Measurements from ENCODE around the gene MAP7. TPM values are rescaled to one million over a fixed set of nuclear protein-coding genes. Genes with fewer than 3 reads are reported as not detected.

MAP7 gene
- total and polyA plus RNA-seq, 2 experiments from 2014 or later: 44.7 to 49.2 TPM

DNA sequence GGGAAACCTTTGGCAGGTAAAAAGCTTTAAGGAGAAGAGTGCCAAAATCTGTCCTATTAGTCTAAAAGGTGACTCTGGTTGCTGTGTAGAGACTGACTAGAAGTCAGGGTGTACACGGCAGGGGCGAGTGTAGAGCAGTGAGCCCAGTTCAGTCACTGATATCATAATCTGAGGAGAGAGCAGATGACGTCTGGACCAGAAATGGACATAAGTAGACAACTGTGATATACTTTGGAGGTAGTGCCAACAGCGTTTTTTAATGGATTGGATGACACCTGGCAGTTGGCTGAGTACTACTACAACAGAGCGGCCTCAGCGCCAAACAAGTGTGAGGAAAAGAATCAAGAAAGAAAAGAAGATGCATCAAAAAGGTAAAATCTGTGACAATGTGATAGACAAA, 76.0 kb downstream of the MAP7 start:
- H3K4me3 Mint-ChIP-seq: no peak overlapping the region
- no peaks in the 10 kb centered on the region for H3K36me3 ChIP-seq (ENCODE audit: insufficient read depth)
- peaks cover 51% of the 10 kb centered on the region for H3K4me1 Mint-ChIP-seq
- H3K36me3 Mint-ChIP-seq (ENCODE audit: low read depth): peaks cover 1% of the 10 kb centered on the region; the same call in 1 of the 3 replicates
- H3K9me2 ChIP-seq (ENCODE audit: insufficient read depth): no peaks in the 10 kb centered on the region
- ATAC-seq: no peak
- H3K79me2 ChIP-seq (replicated peaks; ENCODE audit: insufficient read depth): peaks cover 76% of the 10 kb centered on the region
- H3K4me3 ChIP-seq: no peak overlapping the region
- TF ChIP-seq STAT1 (IDR thresholded peaks at IDR 0.05; ENCODE audit: unreplicated experiment) (no peak), JUNB (IDR thresholded peaks at IDR 0.05; ENCODE audit: unreplicated experiment) (no peak), POLR2AphosphoS5 (IDR thresholded peaks at IDR 0.05; ENCODE audit: low read depth) (no peak), NANOG (IDR thresholded peaks at IDR 0.05; ENCODE audit: borderline replicate concordance) (no peak), EZH2phosphoT487 (IDR thresholded peaks at IDR 0.05; ENCODE audit: unreplicated experiment) (no peak), ZNF331 (CRISPR knock-in tag; IDR thresholded peaks at IDR 0.05; ENCODE audit: low read depth) (no peak), ZNF114 (CRISPR knock-in tag; IDR thresholded peaks at IDR 0.05) (no peak)
- no peak for DNase-seq (ENCODE audit: low spot score)
- no peak overlapping the region for H3K27ac ChIP-seq (ENCODE audit: low read depth)
- no peak overlapping the region for H2AFZ ChIP-seq
- peaks cover 51% of the 10 kb centered on the region for H3K4me1 ChIP-seq (ENCODE audit: insufficient read depth)
- H3K27me3 Mint-ChIP-seq (ENCODE audit: insufficient read depth, low read depth, poor library complexity): peaks cover 2% of the 10 kb centered on the region
- peaks cover 11% of the 10 kb centered on the region; the same call in 1 of the 2 replicates for H4K20me1 ChIP-seq (replicated peaks; ENCODE audit: insufficient read depth)
- H3F3A ChIP-seq (replicated peaks; ENCODE audit: low read depth): no peaks in the 10 kb centered on the region
- no peak overlapping the region; the same call in 1 of the 2 replicates for H3K27ac Mint-ChIP-seq
- H3K27me3 ChIP-seq (ENCODE audit: insufficient read depth): no peaks in the 10 kb centered on the region
- no peak overlapping the region for H3K4me2 ChIP-seq
- peaks cover 7% of the 10 kb centered on the region; the same call in 1 of the 3 replicates for H3K9me3 Mint-ChIP-seq

GRCh38 chr6:136471922-136472321, 78.3 kb downstream of the MAP7 start:
- Mint-ChIP-seq H3K36me3 (ENCODE audit: low read depth) (no peaks in the 10 kb centered on the region), H3K4me3 (no peak overlapping the region), H3K27me3 (ENCODE audit: insufficient read depth, low read depth, poor library complexity) (peaks cover 2% of the 10 kb centered on the region), H3K27ac (no peak overlapping the region), H3K9me3 (no peaks in the 10 kb centered on the region), H3K4me1 (peaks cover 61% of the 10 kb centered on the region)
- H3K4me2 ChIP-seq: peak overlapping the region; percentile 53; the same call in 1 of the 2 replicates
- ATAC-seq (no peak), DNase-seq (ENCODE audit: low spot score) (no peak)
- H3K36me3 ChIP-seq (ENCODE audit: insufficient read depth): no peaks in the 10 kb centered on the region
- H4K20me1 ChIP-seq (replicated peaks; ENCODE audit: insufficient read depth): peaks cover 11% of the 10 kb centered on the region; the same call in 1 of the 2 replicates
- no peak overlapping the region for H3K4me3 ChIP-seq
- H3K4me1 ChIP-seq (ENCODE audit: insufficient read depth): peaks cover 59% of the 10 kb centered on the region
- TF ChIP-seq EZH2 (IDR thresholded peaks at IDR 0.05; ENCODE audit: low read depth, unreplicated experiment) (no peak), ZNF331 (CRISPR knock-in tag; IDR thresholded peaks at IDR 0.05; ENCODE audit: low read depth) (no peak), ZNF462 (CRISPR knock-in tag; IDR thresholded peaks at IDR 0.05) (no peak), NANOG (IDR thresholded peaks at IDR 0.05; ENCODE audit: borderline replicate concordance) (no peak), CREB1 (CRISPR knock-in tag; IDR thresholded peaks at IDR 0.05; ENCODE audit: low read depth) (no peak), STAT1 (IDR thresholded peaks at IDR 0.05; ENCODE audit: unreplicated experiment) (no peak), JUNB (IDR thresholded peaks at IDR 0.05; ENCODE audit: unreplicated experiment) (no peak), EZH2phosphoT487 (IDR thresholded peaks at IDR 0.05; ENCODE audit: unreplicated experiment) (no peak), POLR2AphosphoS5 (IDR thresholded peaks at IDR 0.05; ENCODE audit: low read depth) (no peak)
- TF ChIP-seq, protein P1, sequence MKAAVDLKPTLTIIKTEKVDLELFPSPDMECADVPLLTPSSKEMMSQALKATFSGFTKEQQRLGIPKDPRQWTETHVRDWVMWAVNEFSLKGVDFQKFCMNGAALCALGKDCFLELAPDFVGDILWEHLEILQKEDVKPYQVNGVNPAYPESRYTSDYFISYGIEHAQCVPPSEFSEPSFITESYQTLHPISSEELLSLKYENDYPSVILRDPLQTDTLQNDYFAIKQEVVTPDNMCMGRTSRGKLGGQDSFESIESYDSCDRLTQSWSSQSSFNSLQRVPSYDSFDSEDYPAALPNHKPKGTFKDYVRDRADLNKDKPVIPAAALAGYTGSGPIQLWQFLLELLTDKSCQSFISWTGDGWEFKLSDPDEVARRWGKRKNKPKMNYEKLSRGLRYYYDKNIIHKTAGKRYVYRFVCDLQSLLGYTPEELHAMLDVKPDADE (IDR thresholded peaks at IDR 0.05): no peak
- no peaks in the 10 kb centered on the region for H3F3A ChIP-seq (replicated peaks; ENCODE audit: low read depth)
- H3K27ac ChIP-seq (ENCODE audit: low read depth): no peak overlapping the region
- H3K79me2 ChIP-seq (replicated peaks; ENCODE audit: insufficient read depth): peaks cover 67% of the 10 kb centered on the region
- H3K27me3 ChIP-seq (ENCODE audit: insufficient read depth): no peaks in the 10 kb centered on the region
- no peak overlapping the region for H2AFZ ChIP-seq
- no peaks in the 10 kb centered on the region for H3K9me2 ChIP-seq (ENCODE audit: insufficient read depth)
